ENCODE data around the gene WDFY2.
A peak's percentile ranks its signal among the peaks of the same experiment; 100 is the strongest.

WDFY2 gene

DNA sequence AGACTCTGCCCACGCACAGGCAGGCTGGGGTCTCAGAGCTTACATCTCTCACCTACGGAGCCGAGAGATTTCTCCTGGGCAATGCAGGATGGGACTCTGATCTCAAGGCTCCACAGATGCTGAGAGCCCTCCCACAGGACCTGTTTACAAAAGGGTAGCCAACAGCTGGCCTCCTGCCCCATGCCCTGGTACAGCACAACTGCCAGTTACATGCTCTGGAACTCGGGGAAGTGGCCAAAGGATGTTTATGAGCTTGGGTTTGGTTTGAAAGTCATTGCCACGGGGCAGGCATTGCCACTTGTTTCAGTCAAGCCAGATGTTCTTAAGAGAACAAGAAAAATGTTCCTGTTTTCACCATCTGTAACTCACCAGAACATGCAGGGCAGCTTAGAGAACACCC lies 216.2 kb downstream of the WDFY2 start:
- no peak for DNase-seq (ENCODE audit: low spot score)

DNA sequence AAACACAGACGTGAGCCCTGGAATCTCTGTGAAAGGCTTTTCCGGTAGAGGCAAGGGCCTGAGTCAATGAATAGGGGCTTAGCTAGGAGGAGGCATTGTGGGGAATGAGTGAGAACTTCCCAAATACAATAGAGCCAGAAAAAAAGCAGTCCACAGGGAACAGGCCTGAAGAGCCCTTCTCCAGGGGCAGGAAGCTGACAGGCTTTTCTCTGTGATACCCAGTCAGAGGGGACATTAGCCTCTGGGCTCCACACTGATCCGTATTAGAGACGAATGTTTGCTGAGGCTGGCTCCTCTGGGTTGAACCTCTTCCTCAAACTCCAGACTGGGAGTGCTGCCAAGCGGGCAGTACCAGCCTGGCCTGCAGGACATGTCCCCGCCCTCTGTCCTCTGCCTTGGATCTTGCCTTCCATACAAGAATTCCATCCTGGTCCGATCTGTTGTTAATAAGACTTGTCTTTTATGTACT lies 217.4 kb downstream of the WDFY2 start:
- no peak for DNase-seq (ENCODE audit: low spot score)

DNA sequence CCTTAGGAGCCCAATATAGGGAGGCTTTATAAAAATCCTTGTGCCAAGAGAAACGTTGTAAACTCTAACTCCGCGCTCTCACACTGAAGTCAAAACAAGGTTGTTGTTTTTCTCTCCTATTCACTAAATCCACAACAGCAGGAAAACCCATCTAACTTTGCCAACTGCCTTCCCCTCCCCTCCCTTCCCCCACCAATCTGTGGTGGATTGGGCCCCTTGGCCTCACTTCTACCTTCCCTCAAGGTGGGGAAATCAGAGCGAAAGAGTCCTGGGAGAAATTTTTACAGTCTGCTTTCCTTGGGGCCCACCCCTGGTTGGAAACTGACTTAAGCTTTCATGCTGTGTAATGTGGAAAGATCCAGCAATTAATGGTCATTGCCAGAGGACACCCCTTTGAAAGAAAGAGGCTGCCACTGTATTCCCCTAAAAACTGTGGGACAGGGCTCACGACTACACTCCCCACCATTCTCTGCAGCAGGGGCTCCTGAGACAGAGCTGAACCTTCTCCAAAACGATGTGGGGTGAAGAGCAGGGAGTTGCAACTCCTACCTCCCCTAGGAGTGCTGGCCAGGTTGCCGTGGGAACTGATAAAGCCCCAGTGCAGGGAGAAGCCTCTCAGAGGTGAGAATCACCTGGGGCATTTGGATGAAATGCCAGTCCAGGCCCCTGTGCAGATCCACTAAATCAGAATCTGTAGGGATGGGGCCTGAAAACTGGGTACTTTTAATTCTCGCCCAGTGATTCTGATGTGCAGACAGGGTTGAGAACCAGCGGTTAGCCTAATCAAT lies 218.6 kb downstream of the WDFY2 start:
- DNase-seq (ENCODE audit: low spot score), result no peak

DNA sequence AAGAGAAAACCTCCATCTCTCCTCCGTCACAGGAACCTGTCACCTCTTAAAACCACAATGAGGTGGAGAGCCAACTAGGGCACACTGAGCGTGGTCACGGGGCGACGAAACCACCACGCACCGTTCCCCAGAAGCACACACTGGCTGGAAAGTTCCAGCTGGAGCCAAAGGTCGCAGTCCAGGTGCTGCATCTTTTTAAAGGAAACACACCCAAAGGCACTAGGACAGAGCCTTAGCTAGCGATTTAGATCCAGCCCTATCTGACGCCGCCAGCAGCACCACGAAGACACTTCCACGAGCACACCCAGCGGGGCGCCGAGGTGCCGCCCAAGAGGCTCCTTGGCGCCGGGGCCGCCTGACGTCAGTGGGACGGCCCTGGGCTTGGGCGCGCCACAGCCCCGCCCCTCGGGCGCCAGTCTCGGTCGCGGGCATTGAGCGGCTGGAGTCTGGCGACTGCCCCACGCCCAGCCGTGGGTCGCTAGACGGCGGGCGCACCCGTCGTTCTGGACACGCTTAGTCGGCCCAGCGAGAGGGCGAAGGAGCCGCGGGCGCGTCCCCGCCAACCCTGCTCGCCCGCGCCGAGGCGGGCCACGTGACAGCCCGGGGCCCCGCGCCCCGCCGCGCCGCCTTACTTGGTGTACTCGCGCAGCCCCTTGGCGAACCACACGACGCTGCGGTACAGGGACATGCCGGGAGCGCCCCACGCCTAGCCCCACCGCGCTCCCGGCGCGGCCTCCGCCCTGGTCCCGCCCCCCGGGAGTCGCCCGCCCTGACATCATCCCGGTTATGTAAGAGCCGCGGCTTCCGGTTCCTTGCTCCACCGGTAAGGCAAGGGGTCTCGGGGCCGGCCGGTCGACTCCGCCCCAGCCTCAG lies 219.4 kb downstream of the WDFY2 start, which contains the start of gene DHRS12:
Gene DHRS12, minus strand, starts transcription at position 742 of the 873 bp plus-strand sequence. CDS start 4,504 bp downstream, outside the sequence.
- peak; percentile 91 for DNase-seq (ENCODE audit: low spot score)

DNA sequence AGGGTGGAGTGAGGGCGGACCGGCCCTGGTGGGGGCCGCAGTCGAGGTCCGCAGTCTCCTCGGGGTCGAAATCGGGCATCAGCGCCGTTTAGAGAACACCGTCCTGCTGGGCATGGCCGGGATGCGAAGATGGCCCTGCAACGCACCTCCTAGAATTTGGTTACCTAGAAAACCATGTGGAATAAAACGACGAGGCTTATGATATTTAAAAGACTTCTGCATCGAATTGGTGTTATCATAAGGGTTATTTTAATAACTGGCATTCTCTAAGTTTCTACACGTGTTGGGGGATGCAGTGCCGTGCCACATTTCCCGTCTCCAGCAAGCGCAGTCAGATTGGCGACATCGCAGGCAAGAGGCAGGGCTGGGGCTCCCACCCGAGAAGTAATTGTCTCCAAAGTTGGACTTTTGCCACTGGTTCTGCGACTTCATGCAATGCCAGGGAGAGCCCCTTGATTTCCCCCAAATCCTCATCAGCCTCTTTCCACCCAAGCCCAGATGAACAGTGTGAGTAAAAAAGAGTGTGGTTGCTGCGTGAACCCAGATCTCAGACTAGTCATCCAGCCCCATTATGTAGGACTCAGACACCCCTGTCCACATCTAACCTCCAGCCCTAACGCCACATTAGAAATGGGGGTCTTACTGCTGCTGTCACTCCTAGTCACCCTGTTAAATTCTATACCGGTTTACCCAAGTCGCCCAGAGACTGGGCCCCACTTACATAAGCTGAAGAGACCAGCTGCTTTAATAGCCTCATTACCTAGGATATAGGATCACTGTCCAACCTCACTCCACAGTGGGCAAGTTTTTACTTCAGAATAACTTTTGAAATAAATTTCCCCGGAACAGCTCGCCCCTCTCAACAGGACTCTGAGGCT lies 220.3 kb downstream of the WDFY2 start:
- DNase-seq (ENCODE audit: low spot score), result no peak

DNA sequence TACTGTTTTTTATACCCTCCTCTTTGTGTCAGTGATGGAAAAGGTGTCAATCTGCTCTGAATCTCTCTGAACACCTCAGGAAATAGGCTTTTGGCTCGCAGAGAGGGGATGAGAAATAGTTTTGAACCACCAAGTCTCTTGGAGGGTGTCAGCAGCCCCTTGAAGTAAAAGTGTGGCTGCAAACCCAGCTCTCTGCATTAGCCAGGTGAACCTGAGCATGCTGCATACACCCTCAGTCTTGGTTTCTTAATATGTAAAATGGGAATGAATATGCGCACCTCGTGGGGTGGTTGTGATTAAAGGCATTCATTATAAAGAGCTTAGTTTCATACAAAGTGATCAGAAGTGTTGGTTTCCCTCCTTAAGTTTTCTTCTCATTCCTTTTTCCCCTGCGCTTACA lies 221.1 kb downstream of the WDFY2 start:
- DNase-seq (ENCODE audit: low spot score), result no peak

DNA sequence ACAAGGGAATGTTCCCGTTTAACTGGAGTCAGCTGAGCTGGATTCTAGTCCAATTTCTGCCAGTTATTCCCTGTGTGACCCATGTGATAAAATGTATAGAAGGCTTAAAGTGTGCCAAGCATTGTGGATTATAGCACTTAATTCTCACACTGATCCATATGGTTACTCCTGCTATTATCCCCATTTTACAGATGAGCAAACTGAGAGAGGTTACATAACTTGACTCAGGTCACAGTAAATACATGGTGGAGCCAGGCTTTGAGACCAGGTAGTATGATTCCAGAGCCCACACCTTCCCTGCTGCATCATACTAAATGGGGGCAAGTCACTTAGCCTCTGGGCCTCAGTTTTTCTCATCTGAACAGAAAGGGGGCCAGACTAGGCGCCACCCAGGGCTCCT lies 221.7 kb downstream of the WDFY2 start:
- no peak for DNase-seq (ENCODE audit: low spot score)

DNA sequence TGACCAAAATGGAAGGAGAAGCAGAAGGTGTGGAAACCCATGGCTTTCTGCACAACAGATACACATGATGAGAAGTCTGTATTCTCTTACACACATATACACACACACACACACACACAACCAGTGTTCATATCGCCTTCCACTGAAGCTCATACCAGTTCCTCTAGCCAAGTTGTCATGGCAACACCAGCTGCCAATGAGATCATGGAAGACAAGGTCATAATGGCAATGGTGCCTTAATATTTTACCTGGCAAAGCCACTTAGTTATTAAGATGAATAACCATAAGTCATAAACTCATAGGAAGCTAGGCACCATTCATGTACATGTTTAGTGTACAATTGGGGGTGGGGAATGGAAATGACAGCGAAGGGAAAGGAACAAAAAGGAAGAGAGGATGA lies 222.3 kb downstream of the WDFY2 start:
- peak; percentile 58 for DNase-seq (ENCODE audit: low spot score)

DNA sequence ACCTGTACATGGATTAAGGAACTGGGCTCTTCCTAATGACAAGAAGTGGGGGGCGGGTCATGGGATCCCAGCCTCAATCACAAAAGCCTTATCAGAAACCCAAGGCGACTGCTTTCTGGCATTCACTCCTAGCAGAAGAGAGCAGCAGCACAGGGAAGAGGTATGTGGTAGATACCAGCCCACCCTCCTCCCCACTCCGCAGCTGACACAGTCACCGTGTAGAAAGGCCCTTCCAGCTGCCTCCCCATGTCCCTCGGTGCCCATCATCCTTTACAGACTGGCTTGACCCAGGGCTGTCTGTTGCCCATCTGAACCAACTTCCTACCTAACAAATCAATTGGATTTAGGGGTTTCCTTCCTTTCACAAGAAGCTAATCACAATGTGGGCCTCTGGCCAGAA lies 222.8 kb downstream of the WDFY2 start:
- DNase-seq (ENCODE audit: low spot score), result no peak

DNA sequence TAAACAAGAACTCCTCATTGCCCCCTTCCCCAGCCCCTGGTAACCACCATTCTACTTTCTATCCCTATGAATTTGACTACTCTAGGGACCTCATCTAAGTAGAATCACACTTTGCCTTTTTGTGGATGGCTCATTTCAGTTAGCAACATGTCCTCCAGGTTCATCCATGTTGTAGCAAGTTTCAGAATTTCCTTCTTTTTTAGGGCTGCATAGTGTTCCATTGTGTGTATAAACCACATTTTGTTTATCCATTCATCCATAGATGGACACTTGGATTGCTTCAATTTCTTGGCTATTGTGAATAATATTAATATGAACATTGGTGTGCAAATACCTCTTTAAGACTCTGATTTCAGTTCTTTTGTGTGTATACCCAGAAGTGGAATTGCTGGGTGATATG lies 224.5 kb downstream of the WDFY2 start:
- no peak for DNase-seq (ENCODE audit: low spot score)

DNA sequence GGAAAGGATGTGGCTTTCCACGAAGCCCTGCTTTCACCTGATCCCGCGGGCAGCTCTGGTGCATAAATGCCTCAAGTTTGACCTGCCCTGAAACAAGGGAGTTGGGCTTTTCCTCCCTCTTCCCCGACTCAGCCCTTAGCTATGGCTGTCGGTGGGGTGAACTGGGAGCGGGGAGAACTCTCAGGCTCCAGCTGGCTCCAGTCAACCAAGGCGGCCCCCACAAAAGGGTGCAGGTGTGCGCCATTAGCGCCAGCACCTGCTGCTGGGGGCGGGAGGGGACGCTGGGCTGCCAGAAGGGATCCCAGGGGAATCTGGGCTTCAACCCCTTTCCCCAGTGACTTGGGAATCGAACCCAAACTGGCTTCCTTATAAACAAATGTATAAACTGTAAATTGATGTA lies 226.8 kb downstream of the WDFY2 start:
- peak; percentile 40 for DNase-seq (ENCODE audit: low spot score)

DNA sequence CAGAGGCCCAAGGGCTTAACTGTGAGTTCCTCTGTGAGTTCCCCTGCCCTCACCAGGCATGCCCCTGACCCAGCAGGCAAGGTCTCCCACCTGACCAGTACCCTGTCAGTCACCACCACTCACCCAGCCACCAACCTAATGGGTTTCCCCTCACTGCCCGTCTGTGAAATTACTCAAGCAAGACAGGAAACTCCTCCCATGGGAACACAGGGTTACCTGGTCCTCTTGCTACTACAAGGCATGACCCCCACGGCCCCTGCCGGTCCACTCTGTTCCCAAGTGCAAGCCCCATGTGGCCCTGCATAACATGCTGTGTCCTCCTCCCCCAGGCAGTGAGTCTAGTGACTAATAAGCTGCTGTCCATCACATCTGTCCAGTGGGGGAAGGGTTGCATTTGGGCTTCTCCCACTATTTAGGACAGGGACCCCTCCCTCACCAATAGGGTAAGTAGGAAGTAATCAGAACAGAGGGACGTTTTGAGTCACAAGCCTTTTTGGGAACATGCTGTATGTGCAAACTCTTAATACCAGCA lies 227.7 kb downstream of the WDFY2 start:
- DNase-seq (ENCODE audit: low spot score), result no peak

DNA sequence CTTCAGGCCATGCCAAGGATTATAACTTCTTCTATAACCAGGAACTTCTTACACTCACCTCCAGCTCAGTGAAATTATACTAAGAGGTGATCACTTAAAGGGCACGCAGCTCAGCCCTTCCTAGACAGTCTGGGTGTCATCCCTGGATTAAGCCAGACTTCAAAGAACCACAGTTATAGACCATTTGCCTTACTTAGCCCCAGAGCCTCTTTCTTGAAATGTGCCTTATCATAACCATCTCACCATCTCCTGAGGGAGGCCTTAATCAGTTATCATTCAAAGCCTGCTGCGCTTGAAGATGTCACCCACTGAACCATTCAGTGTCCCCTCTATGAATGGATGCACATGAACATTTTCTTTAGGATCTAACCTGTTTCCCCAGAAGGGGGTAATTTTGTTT lies 229.8 kb downstream of the WDFY2 start:
- DNase-seq (ENCODE audit: low spot score), result no peak

DNA sequence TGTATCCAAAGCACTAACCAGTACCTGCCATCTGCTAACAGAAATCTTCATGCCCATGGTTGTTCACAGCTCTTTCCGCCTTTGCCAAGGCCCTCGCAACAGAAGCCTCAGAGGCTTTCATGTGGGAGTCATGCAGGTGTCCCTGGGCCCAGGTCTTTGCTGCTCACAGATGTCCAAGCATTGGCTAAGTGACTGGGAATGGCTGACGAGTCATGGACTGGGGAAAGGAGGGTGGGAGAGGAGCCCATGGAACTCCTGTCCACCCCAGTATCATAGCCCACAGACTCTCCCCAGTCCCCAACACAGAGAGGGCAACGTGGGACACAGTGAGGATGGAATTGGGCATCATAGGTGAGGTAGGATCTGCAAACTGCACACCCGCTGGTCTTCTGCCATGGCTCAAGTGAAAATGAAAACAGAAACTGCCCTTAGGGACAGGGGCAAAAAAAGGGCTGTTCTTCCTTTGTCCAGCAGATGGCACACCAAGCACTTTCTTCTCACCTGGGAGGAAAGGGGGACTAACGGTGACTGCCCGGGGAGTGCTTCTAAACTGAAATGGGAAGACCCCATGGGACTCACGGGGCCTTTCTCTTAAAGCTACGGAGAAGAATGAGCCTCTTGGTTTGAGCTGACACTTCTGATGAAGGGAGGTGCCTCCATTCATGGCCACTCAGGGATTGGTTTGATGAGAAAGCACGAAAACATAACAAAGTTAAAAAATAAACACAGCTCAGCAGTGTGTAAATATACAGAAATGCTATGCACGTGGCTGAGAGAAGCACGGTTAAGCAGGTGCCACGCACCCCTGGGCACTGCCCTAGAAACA lies 230.8 kb downstream of the WDFY2 start:
- peak; percentile 91 for DNase-seq (ENCODE audit: low spot score)

DNA sequence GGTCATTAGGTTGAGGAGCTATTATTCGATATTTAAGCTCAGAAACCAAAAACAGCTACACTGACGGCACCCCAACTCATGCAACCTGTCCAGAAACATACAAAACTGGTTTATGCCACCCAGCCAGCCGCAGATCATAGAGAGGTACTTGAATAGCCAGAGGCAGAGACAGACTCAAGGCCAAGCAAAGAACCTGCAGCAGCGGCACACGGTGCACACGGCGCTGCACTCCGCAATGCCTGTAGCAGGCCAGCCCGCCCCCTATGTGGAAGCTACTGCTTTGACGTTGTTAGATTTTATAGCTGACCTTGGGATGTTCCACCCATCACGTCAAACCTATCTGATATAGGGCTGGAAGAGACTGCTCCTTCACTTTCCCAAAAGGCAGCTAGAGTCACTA lies 231.6 kb downstream of the WDFY2 start:
- no peak for DNase-seq (ENCODE audit: low spot score)

DNA sequence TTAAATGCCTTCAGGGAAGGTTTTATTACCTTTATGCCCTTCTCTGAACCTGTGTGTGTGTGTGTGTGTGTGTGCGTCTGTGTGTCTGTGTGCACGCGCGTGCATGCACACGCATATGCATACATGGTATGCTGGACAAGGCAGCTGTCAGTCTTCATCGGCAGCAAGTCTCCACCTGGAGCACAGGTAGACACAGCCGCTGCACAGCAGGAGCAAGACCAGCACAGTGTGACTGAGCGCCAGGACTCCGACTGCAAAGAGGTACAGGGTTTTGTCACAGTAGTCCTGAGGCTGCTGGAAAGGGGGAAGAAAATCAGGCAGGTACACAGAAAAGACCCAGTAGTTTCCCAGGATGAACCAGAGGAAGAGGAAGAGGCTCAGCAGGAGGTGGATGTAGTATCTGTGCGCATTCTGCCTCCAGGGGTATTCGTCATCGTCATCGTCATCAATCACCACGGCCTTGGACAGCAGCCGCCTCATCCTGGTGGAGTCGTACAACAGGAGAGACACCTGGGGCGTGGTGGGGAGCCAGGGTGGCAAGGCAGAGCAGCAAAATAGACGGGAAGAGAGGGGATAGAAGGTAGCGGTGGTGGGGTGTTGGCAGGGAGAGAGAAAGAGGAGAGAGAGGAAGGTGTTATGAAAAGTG lies 232.5 kb downstream of the WDFY2 start:
- DNase-seq (ENCODE audit: low spot score), result no peak

All from NAMALWA (cell line).